Caco-2 (cell line): ENCODE measurements around the gene GTSF1L. TPM values are rescaled to one million over a fixed set of nuclear protein-coding genes. Genes with fewer than 3 reads are reported as not detected.

Source experiments
- BruUV-seq: library from RNA; stranded (reverse); fragments of 400-500 nt; replicated peaks from 2 replicates; lab custom pipeline; 2021; lab: Mats Ljungman, UMichigan
- CTCF ChIA-PET: fragments of 300-600 bp; sonication (Branson Sonifier 250); formaldehyde crosslinking; loops from one replicate; lab custom pipeline; 2022; ENCODE audit warnings: antibody characterized with exemption; lab: Charles Lee
- POLR2A ChIA-PET: fragments of 300-600 bp; sonication (Branson Sonifier 250); formaldehyde crosslinking; loops from one replicate; lab custom pipeline; 2022; ENCODE audit warnings: antibody characterized with exemption; lab: Charles Lee
- DNase-seq, 2 experiments: peaks; one replicate each; pipeline versions ENCODE4 v3.0.0 to v3.0.0-alpha.2; 2020 to 2022
- H3K27me3 ChIP-seq: replicated peaks from 2 replicates; pipeline ENCODE4 v1.6.0; 2011; ENCODE audit warnings: low read length; ENCODE audit not compliant: control insufficient read depth, insufficient read depth
- H3K36me3 ChIP-seq: 2 replicates; pipeline ENCODE4 v1.5.1; 2011; ENCODE audit warnings: low read length; ENCODE audit not compliant: control insufficient read depth, insufficient read depth
- H3K4me1 ChIP-seq: fragments of 250-450 bp; sonication (Bioruptor Pico); 2 replicates; pipeline ENCODE4 v1.5.1; 2020; ENCODE audit warnings: mild to moderate bottlenecking
- H3K4me3 ChIP-seq: 2 replicates; pipeline ENCODE4 v1.5.1; 2011; ENCODE audit warnings: low read depth, mild to moderate bottlenecking, control low read depth, low read length
- H3K9me3 ChIP-seq: fragments of 250-450 bp; sonication (Bioruptor Pico); 2 replicates; pipeline ENCODE4 v1.5.1; 2020; ENCODE audit warnings: mild to moderate bottlenecking, moderate library complexity
- H3K27ac Mint-ChIP-seq: one replicate; pipeline ENCODE4 v1.8.0; 2022; ENCODE audit warnings: mixed read lengths; ENCODE audit not compliant: unreplicated experiment
- H3K27me3 Mint-ChIP-seq: one replicate; pipeline ENCODE4 v1.8.0; 2022; ENCODE audit warnings: mixed read lengths; ENCODE audit not compliant: insufficient read depth, unreplicated experiment
- H3K36me3 Mint-ChIP-seq: one replicate; pipeline ENCODE4 v1.8.0; 2022; ENCODE audit warnings: mild to moderate bottlenecking, mixed read lengths; ENCODE audit not compliant: insufficient read depth, unreplicated experiment
- H3K4me1 Mint-ChIP-seq: one replicate; pipeline ENCODE4 v1.8.0; 2022; ENCODE audit warnings: low read depth, mixed read lengths; ENCODE audit not compliant: unreplicated experiment
- H3K4me3 Mint-ChIP-seq: one replicate; pipeline ENCODE4 v1.8.0; 2022; ENCODE audit warnings: mild to moderate bottlenecking, moderate library complexity, mixed read lengths; ENCODE audit not compliant: unreplicated experiment
- H3K9me3 Mint-ChIP-seq: one replicate; pipeline ENCODE4 v1.8.0; 2022; ENCODE audit warnings: mixed read lengths; ENCODE audit not compliant: unreplicated experiment
- intact Hi-C: fragments of 100-400 bp; cut with micrococcal nuclease; formaldehyde crosslinking; loops from one replicate; pipeline ENCODE4 v1.10.0; 2022; ENCODE audit not compliant: unreplicated experiment
- total RNA-seq: library from RNA; stranded (reverse); gene quantifications from 2 replicates; pipeline ENCODE4 v1.2.3, GENCODE V29; 2022
- TF ChIP-seq, protein P1 (sequence below), 2 experiments: fragments of 200-600 bp in 1 of 2; IDR thresholded peaks; 1 replicate in 1 of 2; 2 replicates in 1 of 2; pipeline versions ENCODE4 v1.5.1 to v1.8.0; 2011 to 2022; ENCODE audit warnings: antibody characterized with exemption in 1 of 2, control low read depth in 1 of 2, inconsistent platforms in 1 of 2, low read depth in 1 of 2, low read length in 1 of 2, mild to moderate bottlenecking in 1 of 2, moderate library complexity in 1 of 2; ENCODE audit not compliant: insufficient read depth in 1 of 2, severe bottlenecking in 1 of 2, unreplicated experiment in 1 of 2

Gene GTSF1L
- total RNA-seq, 1 experiment from 2014 or later: not detected

DNA sequence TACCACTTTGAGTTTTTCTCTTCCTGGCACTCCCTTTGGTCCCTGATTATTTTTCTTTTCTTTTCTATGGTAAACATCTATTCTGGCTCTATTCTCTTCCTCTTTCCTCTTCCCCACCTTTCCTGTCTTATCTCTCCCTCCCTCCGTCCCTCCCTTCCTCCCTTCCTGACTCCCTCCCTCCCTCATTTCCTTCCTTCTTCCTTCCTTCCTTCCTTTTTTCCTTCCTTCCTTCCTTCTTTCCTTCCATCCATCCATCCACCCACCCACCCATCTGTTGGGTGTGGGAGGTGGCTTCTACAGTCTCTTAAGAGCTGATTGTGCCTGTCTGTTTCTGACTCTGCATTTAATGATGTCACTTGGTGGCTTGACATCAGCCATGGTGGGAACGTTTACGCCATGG, 43.5 kb upstream of the GTSF1L start:
- Mint-ChIP-seq H3K9me3 (no peaks in the 10 kb centered on the region), H3K27me3 (peaks cover 42% of the 10 kb centered on the region), H3K36me3 (no peaks in the 10 kb centered on the region), H3K4me1 (no peaks in the 10 kb centered on the region), H3K27ac (no peak overlapping the region), H3K4me3 (no peak overlapping the region)
- intact Hi-C loops: no loop called here
- Histone ChIP-seq H3K27me3 (peaks cover 2% of the 10 kb centered on the region), H3K9me3 (no peaks in the 10 kb centered on the region; the same call in 1 of the 2 replicates), H3K4me1 (no peaks in the 10 kb centered on the region), H3K36me3 (no peaks in the 10 kb centered on the region), H3K4me3 (no peak overlapping the region)
- CTCF ChIA-PET: interaction anchor here (0.7 kb wide), 1 partner anchor 366 kb away, joined by 6 read pairs; no protein-coding TSS in a partner anchor
- no TSS peak for BruUV-seq
- no peak for DNase-seq
- POLR2A ChIA-PET: no interaction called here
- TF ChIP-seq, protein P1, sequence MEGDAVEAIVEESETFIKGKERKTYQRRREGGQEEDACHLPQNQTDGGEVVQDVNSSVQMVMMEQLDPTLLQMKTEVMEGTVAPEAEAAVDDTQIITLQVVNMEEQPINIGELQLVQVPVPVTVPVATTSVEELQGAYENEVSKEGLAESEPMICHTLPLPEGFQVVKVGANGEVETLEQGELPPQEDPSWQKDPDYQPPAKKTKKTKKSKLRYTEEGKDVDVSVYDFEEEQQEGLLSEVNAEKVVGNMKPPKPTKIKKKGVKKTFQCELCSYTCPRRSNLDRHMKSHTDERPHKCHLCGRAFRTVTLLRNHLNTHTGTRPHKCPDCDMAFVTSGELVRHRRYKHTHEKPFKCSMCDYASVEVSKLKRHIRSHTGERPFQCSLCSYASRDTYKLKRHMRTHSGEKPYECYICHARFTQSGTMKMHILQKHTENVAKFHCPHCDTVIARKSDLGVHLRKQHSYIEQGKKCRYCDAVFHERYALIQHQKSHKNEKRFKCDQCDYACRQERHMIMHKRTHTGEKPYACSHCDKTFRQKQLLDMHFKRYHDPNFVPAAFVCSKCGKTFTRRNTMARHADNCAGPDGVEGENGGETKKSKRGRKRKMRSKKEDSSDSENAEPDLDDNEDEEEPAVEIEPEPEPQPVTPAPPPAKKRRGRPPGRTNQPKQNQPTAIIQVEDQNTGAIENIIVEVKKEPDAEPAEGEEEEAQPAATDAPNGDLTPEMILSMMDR (IDR thresholded peaks at IDR 0.05; ENCODE audit: insufficient read depth in 1 of 2, low read depth in 1 of 2, low read length in 1 of 2, severe bottlenecking in 1 of 2, unreplicated experiment in 1 of 2): no peak

DNA sequence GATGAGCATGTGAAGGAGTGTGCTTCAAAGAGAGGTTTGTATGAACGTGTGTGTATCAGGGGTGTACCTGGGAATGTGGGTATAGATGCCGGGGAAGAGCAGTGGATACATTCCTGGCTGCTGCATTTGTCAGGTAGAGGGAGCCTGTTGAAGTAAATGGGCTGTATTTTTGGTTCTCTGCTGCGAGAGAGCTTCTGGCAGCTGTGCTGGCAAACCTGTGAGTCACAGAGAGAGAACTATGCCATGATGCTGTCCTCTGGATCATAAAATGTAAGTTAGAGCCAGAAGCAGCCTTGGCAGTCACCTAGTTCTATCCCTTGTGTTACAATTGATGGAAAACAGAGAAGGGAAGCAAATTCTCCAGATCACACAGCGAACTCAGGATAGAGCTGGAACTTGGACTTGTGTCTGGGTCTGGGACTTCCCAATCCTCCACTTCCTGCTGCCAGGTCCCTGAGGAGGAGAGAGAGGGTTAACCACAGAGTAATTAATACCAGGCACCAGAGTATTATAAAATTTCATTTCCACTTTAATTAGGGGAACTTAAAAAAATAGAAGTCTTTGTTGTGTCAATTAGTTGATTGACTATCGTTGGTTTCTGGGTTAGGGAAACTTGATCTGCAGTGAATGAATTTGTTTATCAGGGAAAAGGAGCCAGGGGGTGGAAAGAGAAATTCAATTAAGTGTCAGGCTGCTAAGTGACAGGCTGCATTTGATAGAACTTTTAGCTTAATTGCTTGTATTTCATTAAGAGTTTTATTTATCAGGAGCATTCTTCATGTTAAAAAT, 41.1 kb upstream of the GTSF1L start:
- Mint-ChIP-seq H3K27ac (no peak overlapping the region), H3K4me3 (no peak overlapping the region), H3K27me3 (peaks cover 34% of the 10 kb centered on the region), H3K36me3 (no peaks in the 10 kb centered on the region), H3K4me1 (no peaks in the 10 kb centered on the region), H3K9me3 (no peaks in the 10 kb centered on the region)
- TF ChIP-seq, protein P1 (IDR thresholded peaks at IDR 0.05; ENCODE audit: insufficient read depth in 1 of 2, low read depth in 1 of 2, low read length in 1 of 2, severe bottlenecking in 1 of 2, unreplicated experiment in 1 of 2): no peak
- ChIA-PET CTCF (no interaction called here), POLR2A (no interaction called here)
- no peak overlapping the region for H3K4me3 ChIP-seq
- DNase-seq: no peak
- no peaks in the 10 kb centered on the region for H3K36me3 ChIP-seq
- peaks cover 2% of the 10 kb centered on the region for H3K27me3 ChIP-seq
- no TSS peak for BruUV-seq
- H3K4me1 ChIP-seq: no peaks in the 10 kb centered on the region
- intact Hi-C loops: no loop called here
- no peaks in the 10 kb centered on the region; the same call in 1 of the 2 replicates for H3K9me3 ChIP-seq

DNA sequence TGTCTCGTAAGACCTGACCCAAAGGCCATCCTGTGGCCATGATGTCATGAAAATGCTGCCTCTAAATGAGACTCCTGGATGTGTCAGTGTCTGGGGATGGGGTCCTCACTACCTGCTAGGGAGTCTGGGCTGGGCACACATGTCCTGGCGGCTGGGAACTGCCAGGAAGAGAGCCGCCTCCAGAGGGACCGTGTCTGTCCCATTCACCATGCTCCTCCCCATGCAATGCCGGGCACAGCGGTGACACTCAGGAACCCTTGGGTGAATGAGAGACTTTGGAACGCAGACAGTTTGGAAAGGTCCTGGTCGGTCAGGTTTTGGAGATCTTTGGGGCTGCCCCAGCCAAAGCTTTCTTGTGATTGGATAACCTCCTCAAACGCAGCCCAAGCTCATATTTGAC, 40.1 kb upstream of the GTSF1L start:
- Histone ChIP-seq H3K36me3 (no peaks in the 10 kb centered on the region), H3K27me3 (peaks cover 2% of the 10 kb centered on the region), H3K4me3 (no peak overlapping the region), H3K9me3 (no peaks in the 10 kb centered on the region), H3K4me1 (no peaks in the 10 kb centered on the region)
- Mint-ChIP-seq H3K4me3 (no peak overlapping the region), H3K36me3 (no peaks in the 10 kb centered on the region), H3K27ac (no peak overlapping the region), H3K27me3 (peaks cover 29% of the 10 kb centered on the region), H3K4me1 (no peaks in the 10 kb centered on the region), H3K9me3 (no peaks in the 10 kb centered on the region)
- BruUV-seq: no TSS peak
- POLR2A ChIA-PET: no interaction called here
- intact Hi-C loops: no loop called here
- DNase-seq: no peak
- CTCF ChIA-PET: no interaction called here
- TF ChIP-seq, protein P1 (IDR thresholded peaks at IDR 0.05; ENCODE audit: insufficient read depth in 1 of 2, low read depth in 1 of 2, low read length in 1 of 2, severe bottlenecking in 1 of 2, unreplicated experiment in 1 of 2): no peak
